Fibroblast of villous mesenchyme (primary cell): ENCODE measurements around the gene TBCC. TPM values are rescaled to one million over a fixed set of nuclear protein-coding genes. Genes with fewer than 3 reads are reported as not detected.

Experiments
- DNase-seq: peaks from one replicate; pipeline ENCODE4 v3.0.0-alpha.2; 2010; ENCODE audit warnings: low read depth
- H3K4me3 ChIP-seq: 2 replicates; pipeline ENCODE4 v1.5.1; 2011; ENCODE audit warnings: low read depth, mild to moderate bottlenecking, low read length
- total RNA-seq: library from RNA; depleted of rRNA; stranded (reverse); fragments of >200 nt; gene quantifications from 2 replicates; pipeline ENCODE4 v1.2.3, GENCODE V29; 2012
- TF ChIP-seq, protein P1 (sequence below): IDR thresholded peaks from 2 replicates; pipeline ENCODE4 v1.5.1; 2012; ENCODE audit warnings: low read depth, mild to moderate bottlenecking, low read length; ENCODE audit not compliant: insufficient read depth

Gene TBCC, protein sequence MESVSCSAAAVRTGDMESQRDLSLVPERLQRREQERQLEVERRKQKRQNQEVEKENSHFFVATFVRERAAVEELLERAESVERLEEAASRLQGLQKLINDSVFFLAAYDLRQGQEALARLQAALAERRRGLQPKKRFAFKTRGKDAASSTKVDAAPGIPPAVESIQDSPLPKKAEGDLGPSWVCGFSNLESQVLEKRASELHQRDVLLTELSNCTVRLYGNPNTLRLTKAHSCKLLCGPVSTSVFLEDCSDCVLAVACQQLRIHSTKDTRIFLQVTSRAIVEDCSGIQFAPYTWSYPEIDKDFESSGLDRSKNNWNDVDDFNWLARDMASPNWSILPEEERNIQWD
- total RNA-seq: 38.7 and 42.3 TPM in 2 replicates

DNA sequence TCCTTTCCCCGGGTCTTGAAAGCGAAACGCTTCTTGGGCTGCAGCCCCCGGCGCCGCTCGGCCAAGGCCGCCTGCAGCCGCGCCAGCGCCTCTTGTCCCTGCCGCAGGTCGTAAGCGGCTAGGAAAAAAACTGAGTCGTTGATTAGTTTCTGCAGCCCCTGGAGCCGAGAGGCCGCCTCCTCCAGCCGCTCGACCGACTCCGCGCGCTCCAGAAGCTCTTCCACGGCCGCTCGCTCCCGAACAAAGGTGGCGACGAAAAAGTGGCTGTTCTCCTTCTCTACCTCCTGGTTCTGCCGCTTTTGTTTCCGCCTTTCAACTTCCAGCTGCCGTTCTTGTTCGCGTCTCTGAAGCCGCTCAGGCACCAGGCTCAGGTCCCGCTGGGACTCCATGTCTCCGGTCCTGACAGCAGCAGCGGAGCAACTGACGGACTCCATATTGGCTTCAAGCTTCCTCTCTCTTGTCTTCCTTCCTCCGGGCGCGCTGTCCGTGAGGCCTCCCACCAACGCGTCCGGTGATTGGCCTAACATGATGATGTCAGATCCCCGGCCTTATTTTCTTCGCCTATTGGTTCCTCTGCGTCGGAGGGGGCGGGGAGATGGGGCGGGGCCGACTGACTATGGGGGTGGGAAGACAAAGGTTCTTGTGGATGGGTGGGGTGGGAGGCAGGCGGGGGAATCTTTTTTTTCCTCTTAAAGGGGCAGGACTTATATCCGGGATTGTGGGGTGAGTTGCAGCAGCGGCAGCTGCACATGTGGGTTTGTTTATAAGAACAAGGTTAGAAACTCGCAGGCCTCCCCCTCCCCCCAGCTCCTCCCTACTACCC is at the start of gene TBCC:
Gene TBCC, minus strand, starts transcription at position 464 of the 823 bp plus-strand sequence. Its CDS starts 30 bp downstream, at position 434.
- TF ChIP-seq, protein P1, sequence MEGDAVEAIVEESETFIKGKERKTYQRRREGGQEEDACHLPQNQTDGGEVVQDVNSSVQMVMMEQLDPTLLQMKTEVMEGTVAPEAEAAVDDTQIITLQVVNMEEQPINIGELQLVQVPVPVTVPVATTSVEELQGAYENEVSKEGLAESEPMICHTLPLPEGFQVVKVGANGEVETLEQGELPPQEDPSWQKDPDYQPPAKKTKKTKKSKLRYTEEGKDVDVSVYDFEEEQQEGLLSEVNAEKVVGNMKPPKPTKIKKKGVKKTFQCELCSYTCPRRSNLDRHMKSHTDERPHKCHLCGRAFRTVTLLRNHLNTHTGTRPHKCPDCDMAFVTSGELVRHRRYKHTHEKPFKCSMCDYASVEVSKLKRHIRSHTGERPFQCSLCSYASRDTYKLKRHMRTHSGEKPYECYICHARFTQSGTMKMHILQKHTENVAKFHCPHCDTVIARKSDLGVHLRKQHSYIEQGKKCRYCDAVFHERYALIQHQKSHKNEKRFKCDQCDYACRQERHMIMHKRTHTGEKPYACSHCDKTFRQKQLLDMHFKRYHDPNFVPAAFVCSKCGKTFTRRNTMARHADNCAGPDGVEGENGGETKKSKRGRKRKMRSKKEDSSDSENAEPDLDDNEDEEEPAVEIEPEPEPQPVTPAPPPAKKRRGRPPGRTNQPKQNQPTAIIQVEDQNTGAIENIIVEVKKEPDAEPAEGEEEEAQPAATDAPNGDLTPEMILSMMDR: no peak
- peak; percentile 99 for DNase-seq
- peak within 1 kb of the TSS; percentile 100 for H3K4me3 ChIP-seq

DNA sequence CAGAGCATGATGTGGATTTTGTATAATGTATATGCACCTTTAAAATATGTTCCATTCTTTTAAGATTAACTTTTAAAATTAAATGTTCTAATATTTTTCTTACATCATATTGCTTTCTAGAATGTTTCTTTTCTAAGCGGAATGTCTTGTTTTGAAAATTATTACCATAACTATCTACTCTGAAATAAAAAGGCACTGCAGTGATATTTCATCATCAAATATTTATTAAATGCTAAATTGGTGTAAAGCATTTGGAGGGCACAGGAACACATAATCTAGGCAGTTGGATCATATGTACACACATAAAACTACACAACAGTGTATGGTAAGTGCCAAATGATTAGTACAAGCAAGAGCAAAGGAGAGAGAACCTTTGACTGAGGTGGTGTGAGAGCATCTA is 49.7 kb upstream of the TBCC start:
- no peak for DNase-seq
- TF ChIP-seq, protein P1: no peak
- H3K4me3 ChIP-seq: no peak overlapping the region

DNA sequence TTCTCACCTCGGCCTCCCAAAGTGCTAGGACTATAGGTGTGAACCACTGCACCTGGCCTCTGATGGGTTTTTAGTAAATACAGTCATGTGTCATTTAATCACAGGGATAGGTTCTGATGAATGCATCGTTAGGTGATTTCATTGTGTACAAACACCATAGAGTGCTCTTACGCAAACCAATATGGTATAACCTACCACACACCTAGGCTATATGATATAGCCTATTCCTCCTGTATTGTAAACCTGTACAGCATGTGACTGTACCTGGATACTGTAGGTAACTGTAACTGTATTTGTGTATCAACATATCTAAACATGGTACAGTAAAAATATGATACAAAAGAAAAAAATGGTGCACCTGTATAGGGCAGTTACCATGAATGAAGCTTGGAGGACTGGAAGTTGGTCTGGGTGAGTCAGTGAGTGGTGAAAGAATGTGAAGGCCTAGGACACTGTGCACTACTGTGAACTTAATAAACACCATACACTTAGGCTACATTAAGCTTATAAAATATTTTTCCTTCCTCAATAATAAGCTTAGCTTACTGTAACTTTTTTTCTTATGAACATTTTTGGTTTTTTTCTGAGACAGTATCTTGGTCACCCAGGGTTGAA is 45.9 kb upstream of the TBCC start:
- no peak for DNase-seq

DNA sequence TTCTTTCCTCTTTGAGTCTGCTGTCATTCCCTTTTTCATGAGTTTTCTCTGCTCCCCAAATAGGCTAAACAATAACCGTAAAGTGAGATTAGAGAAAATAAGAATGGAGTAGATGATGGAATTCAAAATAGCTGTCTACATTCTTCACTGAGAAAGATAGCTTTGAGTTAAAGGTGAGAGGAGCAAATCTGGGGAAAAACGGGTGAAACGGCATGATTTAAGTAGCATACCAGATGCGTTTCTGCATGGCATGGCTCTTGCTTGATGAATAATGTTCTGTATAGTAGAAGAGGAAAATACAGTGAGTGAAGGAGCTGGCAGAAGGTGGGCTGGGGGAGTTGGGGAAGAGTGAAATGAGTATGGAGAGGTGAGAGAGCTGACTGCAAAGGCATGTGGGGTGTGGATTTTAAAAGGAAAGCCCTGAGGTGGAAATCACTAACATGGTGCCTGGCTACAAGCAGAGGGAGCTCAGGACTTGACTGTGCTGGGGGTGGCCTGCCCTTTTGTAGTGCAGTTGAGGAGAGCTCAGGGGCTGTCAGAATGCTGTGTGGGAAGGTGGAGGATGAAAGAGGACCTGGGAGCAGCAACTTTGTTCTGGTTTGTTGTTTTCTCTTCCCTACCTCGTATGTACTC is 44.8 kb upstream of the TBCC start:
- TF ChIP-seq, protein P1: no peak
- no peak for DNase-seq
- no peak overlapping the region for H3K4me3 ChIP-seq

More for the DNA sequence above, 45.9 kb upstream of the TBCC start:
- no peak overlapping the region for H3K4me3 ChIP-seq
- TF ChIP-seq, protein P1: no peak

DNA sequence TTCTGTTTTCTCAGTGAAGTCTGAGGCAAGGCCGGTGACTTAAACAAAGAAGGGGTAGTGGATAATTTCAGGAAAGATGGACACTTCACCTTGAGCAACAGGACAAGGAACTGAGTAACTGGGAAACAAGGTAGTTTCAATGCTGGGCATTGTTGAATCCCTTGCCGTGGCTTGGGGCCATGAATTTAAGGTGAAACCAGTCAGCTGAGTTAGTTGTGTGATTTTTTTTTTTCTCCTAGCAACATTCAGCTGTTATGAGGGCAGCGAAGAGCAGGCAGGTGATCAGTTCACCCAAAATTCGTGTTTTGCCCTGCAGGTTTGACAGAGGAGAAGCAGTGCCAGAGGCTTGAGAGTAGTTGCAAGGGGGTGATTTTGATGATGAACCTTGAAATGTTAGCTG is 42.8 kb upstream of the TBCC start:
- no peak for DNase-seq
- TF ChIP-seq, protein P1: no peak
- no peak overlapping the region for H3K4me3 ChIP-seq

DNA sequence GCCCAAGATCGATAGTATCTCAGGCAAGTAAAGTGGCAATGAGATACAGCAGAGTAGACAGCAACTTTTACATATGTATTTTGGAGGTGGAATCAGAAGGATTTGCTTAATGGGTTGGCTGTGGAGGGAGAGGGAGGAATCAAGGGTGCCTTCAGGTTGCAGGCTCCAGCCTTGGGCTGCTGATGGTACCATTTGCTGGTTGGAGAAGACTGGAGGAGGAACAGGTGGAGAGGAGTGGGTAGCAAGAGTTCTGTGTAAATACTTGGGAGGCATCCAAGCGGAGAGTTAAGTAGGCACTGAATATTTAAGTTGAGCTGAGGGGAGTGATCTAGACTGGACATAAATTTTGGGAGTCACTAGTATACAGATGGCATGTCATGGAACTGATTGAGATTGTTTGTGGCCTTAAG is 41.2 kb upstream of the TBCC start:
- TF ChIP-seq, protein P1: no peak
- no peak for DNase-seq
- H3K4me3 ChIP-seq: no peak overlapping the region
